HUES6 (cell line): ENCODE measurements around the gene HMCES.
"Not testable (repeated sequence)": the region's sequence is repeated elsewhere in the genome, so short reads cannot be mapped to it uniquely, and the experiment has no call there.

Source experiments
- H3K27ac ChIP-seq: 2 replicates; pipeline ENCODE4 v1.7.0; 2013; ENCODE audit warnings: low read depth, mild to moderate bottlenecking, low read length, inconsistent platforms
- H3K27me3 ChIP-seq: 2 replicates; pipeline ENCODE4 v1.6.1; 2013; ENCODE audit warnings: low read length; ENCODE audit not compliant: control insufficient read depth, insufficient read depth
- H3K36me3 ChIP-seq: 2 replicates; pipeline ENCODE4 v1.6.1; 2013; ENCODE audit warnings: low read length; ENCODE audit not compliant: control insufficient read depth, insufficient read depth
- H3K4me1 ChIP-seq: 2 replicates; pipeline ENCODE4 v1.6.1; 2013; ENCODE audit warnings: low read length; ENCODE audit not compliant: control insufficient read depth, insufficient read depth
- H3K4me3 ChIP-seq: 2 replicates; pipeline ENCODE4 v1.5.1; 2013; ENCODE audit warnings: low read depth, low read length
- H3K9ac ChIP-seq: one replicate; pipeline ENCODE4 v1.6.1; 2013; ENCODE audit warnings: mild to moderate bottlenecking, low read length
- H3K9me3 ChIP-seq: 2 replicates; pipeline ENCODE4 v1.6.1; 2013; ENCODE audit warnings: low read depth, low read length; ENCODE audit not compliant: control insufficient read depth, insufficient read depth

HMCES gene

GRCh38 chr3:129325383-129325782 lies 46.7 kb downstream of the HMCES start:
- no peaks in the 10 kb centered on the region for H3K4me1 ChIP-seq
- 0 out of 2 replicates have a peak, but pooled peaks cover 2% of the 10 kb centered on the region for H3K27me3 ChIP-seq
- H3K36me3 ChIP-seq: peaks cover 16% of the 10 kb centered on the region
- no peak overlapping the region for H3K4me3 ChIP-seq
- H3K27ac ChIP-seq: no peak overlapping the region
- H3K9ac ChIP-seq: no peak overlapping the region
- H3K9me3 ChIP-seq: no peaks in the 10 kb centered on the region

DNA sequence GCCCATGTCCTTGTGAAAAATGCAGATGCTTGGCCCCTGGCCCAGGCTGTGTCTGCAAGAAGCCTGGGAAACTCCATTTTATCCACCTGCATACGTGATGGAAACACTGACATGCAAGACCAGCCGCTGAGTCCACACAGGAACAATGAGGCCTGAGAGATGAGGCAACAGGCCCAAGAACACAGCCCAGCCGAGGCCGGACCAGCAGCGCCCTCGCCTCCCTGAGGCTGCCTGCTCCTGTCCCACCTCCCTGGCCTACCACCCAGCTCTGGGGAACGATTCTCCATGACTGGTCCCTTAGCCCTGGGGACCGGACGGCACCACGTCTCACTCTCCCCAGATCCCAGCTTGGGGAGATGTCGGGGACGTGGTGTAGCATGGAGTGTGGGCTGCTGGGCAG lies 47.5 kb downstream of the HMCES start:
- Histone ChIP-seq H3K36me3 (peaks cover 9% of the 10 kb centered on the region), H3K4me1 (no peaks in the 10 kb centered on the region), H3K4me3 (no peak overlapping the region), H3K9me3 (no peaks in the 10 kb centered on the region), H3K27ac (no peak overlapping the region), H3K27me3 (0 out of 2 replicates have a peak, but pooled peaks cover 2% of the 10 kb centered on the region), H3K9ac (no peak overlapping the region)

DNA sequence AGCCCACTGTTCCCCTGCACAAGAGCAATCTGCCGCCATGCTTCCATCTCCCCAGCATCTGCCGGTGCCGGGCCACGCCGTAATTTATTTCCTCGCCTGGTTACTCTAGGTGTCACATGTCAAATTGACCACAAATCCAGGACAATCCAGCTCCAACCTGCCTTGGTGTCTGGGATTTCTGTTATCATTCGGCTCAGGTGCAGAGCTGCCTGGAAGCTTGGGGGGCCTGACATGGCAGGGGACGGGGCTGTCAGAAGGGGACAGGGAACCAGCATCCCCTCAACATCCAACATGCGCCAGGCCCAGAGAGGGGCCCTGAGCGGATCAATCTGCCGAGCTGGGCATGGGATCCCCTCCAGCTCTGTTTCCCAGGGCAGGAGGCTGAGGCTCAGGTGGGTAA lies 47.9 kb downstream of the HMCES start:
- 0 out of 2 replicates have a peak, but pooled peaks cover 2% of the 10 kb centered on the region for H3K27me3 ChIP-seq
- no peaks in the 10 kb centered on the region for H3K4me1 ChIP-seq
- H3K27ac ChIP-seq: no peak overlapping the region
- no peak overlapping the region for H3K9ac ChIP-seq
- peaks cover 5% of the 10 kb centered on the region; the same call in 1 of the 2 replicates for H3K36me3 ChIP-seq
- no peaks in the 10 kb centered on the region for H3K9me3 ChIP-seq
- H3K4me3 ChIP-seq: no peak overlapping the region

GRCh38 chr3:129327510-129327909 lies 48.8 kb downstream of the HMCES start:
- no peak overlapping the region for H3K9ac ChIP-seq
- H3K36me3 ChIP-seq: no peaks in the 10 kb centered on the region; the same call in 1 of the 2 replicates
- H3K27ac ChIP-seq: no peak overlapping the region
- no peak overlapping the region for H3K4me3 ChIP-seq
- 0 out of 2 replicates have a peak, but pooled peaks cover 2% of the 10 kb centered on the region for H3K27me3 ChIP-seq
- no peaks in the 10 kb centered on the region for H3K9me3 ChIP-seq
- no peaks in the 10 kb centered on the region for H3K4me1 ChIP-seq

- H3K27me3 ChIP-seq: 0 out of 2 replicates have a peak, but pooled peaks cover 2% of the 10 kb centered on the region
- H3K9me3 ChIP-seq: no peaks in the 10 kb centered on the region
- H3K9ac ChIP-seq: no peak overlapping the region
- H3K4me1 ChIP-seq: no peaks in the 10 kb centered on the region
- no peak overlapping the region for H3K27ac ChIP-seq
- H3K4me3 ChIP-seq: no peak overlapping the region
- no peaks in the 10 kb centered on the region for H3K36me3 ChIP-seq
Observed at GRCh38 chr3:129329858-129330257, 51.2 kb downstream of the HMCES start.

DNA sequence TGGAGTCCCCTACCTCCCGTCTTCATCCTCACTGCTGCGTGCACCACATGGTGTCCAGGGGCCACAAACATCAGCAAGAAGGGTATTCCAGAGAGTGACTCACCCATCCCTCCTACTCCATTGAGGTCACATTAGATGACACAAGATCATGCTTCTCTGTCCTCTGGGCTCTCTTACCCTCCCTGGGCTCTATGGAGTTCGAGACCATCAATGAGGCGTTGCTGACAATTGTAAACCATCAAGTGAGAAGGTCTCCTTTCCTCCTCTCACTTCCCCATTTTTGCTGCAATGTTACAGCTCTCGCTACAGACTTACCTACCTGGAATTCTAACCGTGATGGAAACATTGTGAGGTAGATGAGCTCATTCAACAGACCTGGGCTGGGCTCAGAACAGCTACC lies 51.7 kb downstream of the HMCES start:
- Histone ChIP-seq H3K27ac (no peak overlapping the region), H3K27me3 (0 out of 2 replicates have a peak, but pooled peaks cover 2% of the 10 kb centered on the region), H3K9ac (no peak overlapping the region), H3K4me3 (no peak overlapping the region), H3K36me3 (no peaks in the 10 kb centered on the region), H3K4me1 (no peaks in the 10 kb centered on the region), H3K9me3 (no peaks in the 10 kb centered on the region)

GRCh38 chr3:129333891-129334290 lies 55.2 kb downstream of the HMCES start:
- Histone ChIP-seq H3K4me1 (no peaks in the 10 kb centered on the region), H3K27me3 (0 out of 2 replicates have a peak, but pooled peaks cover 2% of the 10 kb centered on the region), H3K27ac (no peak overlapping the region), H3K36me3 (no peaks in the 10 kb centered on the region), H3K9me3 (no peaks in the 10 kb centered on the region; the same call in 1 of the 2 replicates), H3K4me3 (no peak overlapping the region), H3K9ac (no peak overlapping the region)

- no peak overlapping the region for H3K4me3 ChIP-seq
- no peak overlapping the region for H3K27ac ChIP-seq
- H3K36me3 ChIP-seq: no peaks in the 10 kb centered on the region
- H3K9me3 ChIP-seq: peaks cover 4% of the 10 kb centered on the region; the same call in 1 of the 2 replicates
- H3K27me3 ChIP-seq: no peaks in the 10 kb centered on the region
- H3K4me1 ChIP-seq: no peaks in the 10 kb centered on the region
- H3K9ac ChIP-seq: no peak overlapping the region
Observed at GRCh38 chr3:129336093-129336706, 57.5 kb downstream of the HMCES start.

DNA sequence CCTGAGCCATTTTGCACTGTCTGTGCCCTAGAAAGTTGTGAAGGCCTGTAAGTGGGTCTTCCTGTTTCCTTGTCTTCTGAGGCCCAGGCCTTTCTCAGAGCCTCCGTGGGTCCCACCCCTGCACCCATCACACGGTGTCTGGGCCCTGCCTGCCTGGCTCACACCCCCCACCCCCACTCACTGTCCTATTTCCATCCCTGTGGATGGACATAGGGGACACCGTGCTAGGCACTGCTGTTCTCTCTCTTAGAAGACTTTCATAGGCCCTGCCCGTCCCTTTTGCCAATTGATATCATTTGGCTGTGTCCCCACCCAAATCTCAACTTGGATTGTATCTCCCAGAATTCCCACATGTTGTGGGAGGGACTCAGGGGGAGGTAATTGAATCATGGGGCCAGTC lies 59.0 kb downstream of the HMCES start:
- not testable (repeated sequence) for H3K9ac ChIP-seq, H3K27me3 ChIP-seq, H3K4me3 ChIP-seq, H3K27ac ChIP-seq, H3K9me3 ChIP-seq, H3K36me3 ChIP-seq, H3K4me1 ChIP-seq

GRCh38 chr3:129339186-129339585 lies 60.5 kb downstream of the HMCES start:
- H3K27me3 ChIP-seq, H3K9ac ChIP-seq, H3K27ac ChIP-seq, H3K9me3 ChIP-seq, H3K36me3 ChIP-seq, H3K4me3 ChIP-seq, H3K4me1 ChIP-seq: not testable (repeated sequence)

DNA sequence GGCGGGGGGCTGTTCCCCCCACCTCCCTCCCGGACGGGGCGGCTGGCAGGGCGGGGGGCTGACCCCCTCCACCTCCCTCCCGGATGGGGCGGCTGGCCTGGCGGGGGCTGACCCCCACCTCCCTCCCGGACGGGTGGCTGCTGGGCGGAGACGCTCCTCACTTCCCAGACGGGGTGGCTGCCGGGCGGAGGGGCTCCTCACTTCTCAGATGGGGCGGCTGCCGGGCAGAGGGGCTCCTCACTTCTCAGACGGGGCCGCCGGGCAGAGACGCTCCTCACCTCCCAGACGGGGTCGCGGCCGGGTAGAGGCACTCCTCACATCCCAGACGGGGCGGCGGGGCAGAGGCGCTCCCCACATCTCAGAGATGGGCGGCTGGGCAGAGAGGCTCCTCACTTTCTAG lies 61.2 kb downstream of the HMCES start:
- not testable (repeated sequence) for H3K36me3 ChIP-seq, H3K27me3 ChIP-seq, H3K4me3 ChIP-seq, H3K27ac ChIP-seq, H3K9me3 ChIP-seq, H3K9ac ChIP-seq
- peaks cover 11% of the 10 kb centered on the region for H3K4me1 ChIP-seq
